GM19193 (cell line): ENCODE measurements around the gene GIMAP4.

ENCODE experiments used
- POLR2A ChIP-seq: IDR thresholded peaks from 4 replicates; pipeline ENCODE4 v1.6.1; 2011; ENCODE audit not compliant: insufficient read depth, insufficient read length; ENCODE audit errors: extremely low read depth

The GIMAP4 gene

DNA sequence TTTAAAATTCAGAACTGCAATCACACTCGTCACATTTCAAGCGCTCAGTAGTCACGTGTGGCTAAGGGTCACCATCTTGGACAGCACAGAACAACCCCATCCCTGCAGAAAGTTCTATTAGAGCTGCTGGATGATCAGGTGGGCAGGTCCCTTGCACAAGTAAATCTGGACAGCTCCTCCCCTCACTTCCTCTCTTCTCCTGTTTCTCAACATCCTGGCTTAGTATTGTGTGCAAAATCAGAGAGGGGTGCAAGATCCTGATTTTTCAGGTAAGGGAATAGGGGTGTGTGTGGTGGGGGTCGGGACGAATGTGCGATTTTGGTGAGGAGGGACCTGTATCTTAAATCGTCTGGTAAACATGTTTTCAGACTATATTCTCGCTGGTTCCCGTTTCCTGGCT is at the start of gene GIMAP4:
Gene GIMAP4, plus strand, starts transcription at position 222 of the 400 bp plus-strand sequence. CDS start 2,512 bp downstream, outside the sequence.
- no peak for TF ChIP-seq POLR2A

DNA sequence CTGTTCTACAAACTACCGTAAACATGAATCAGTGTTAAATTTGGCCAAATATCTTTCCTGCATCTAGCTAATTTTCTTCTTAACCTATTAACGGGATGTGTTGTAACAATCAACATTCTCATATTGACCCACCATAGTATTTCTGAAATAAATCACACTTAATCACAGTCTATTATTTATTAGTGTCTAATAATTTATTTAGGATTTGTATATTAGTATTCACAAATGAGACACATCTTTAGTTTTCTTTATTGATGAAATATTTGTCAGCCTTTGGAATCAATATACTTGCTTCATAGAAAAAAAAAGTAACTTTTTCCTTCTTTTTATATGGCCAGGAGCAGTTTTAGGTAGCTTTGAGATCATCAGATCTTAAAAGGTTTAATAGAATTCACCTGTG is 47.9 kb upstream of the GIMAP4 start:
- no peak for TF ChIP-seq POLR2A

DNA sequence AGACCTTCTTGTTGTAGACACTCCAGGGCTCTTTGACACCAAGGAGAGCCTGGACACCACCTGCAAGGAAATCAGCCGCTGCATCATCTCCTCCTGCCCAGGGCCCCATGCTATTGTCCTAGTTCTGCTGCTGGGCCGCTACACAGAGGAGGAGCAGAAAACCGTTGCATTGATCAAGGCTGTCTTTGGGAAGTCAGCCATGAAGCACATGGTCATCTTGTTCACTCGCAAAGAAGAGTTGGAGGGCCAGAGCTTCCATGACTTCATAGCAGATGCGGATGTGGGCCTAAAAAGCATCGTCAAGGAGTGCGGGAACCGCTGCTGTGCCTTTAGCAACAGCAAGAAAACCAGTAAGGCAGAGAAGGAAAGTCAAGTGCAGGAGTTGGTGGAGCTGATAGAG is 47.0 kb upstream of the GIMAP4 start:
- no peak for TF ChIP-seq POLR2A

DNA sequence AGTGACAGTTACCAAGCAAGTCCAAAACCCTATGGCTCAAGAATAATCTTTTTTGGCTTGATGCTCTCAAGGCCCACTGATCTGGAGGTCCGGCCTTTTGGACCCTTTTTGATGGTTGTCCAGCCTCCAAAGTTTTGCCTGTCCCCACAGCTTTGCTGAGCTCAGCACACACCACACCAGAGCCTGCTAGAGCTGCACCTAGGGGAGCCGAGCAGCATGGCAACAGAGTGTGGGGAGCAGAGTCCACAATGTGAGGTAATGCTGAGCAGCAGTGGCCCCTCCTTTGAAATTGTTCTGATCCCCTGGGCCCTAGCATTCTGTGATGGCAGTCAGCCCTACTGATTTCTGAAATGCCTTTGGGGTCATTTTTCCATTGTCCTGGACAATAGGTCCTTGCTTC is 43.2 kb upstream of the GIMAP4 start:
- no peak for TF ChIP-seq POLR2A

DNA sequence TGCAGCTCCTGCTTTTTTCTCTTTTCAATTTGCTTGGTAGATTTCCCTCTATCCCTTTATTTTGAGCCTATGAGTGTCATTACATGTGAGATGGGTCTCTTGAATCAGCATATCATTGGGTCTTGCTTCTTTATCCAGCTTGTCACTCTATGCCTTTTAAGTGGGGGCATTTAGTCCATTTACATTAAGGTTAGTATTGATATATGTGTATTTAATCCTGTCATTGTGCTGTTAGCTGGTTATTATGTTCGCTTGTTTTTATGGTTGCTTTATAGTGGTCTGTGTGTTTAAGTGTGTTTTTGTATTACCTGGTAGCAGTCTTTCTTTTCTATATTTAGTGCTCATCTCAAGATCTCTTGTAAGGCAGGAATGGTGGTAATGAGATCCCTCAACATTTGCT is 35.5 kb upstream of the GIMAP4 start:
- TF ChIP-seq POLR2A: no peak

DNA sequence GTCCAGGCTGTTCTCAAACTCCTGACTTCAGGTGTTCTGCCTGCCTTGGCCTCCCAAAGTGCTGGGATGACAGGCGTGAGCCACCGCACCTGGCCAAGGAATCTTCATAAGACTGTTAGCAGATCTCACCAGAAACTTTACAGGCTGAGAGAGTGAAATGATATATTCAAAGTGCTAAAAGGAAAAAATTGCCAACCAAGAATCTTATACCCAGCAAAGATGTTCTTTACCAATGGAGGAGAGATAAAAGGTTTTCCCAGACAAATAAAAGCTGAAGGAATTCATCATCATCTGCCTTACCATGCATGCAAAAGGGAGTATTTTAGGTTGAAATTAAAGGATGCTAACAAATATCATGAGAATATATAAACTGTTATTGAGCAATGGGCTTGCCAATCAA is 28.9 kb upstream of the GIMAP4 start:
- TF ChIP-seq POLR2A: no peak

DNA sequence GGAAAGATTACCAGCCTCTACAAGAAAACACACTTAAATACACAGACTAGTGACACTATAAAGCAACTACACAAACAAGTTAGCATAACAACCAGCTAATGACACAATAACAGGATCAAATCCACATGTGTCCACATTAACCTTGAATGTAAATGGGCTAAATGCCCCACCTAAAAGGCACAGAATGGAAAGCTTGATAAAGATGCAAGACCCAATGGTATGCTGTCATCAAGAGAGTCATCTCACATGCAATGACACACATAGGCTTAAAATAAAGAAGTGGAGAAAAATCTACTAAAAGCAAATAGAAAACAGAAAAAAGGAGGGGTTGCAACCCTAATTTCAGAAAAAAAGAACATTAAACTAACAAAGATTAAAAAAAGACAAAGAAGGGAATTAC is 14.0 kb upstream of the GIMAP4 start:
- TF ChIP-seq POLR2A: no peak

DNA sequence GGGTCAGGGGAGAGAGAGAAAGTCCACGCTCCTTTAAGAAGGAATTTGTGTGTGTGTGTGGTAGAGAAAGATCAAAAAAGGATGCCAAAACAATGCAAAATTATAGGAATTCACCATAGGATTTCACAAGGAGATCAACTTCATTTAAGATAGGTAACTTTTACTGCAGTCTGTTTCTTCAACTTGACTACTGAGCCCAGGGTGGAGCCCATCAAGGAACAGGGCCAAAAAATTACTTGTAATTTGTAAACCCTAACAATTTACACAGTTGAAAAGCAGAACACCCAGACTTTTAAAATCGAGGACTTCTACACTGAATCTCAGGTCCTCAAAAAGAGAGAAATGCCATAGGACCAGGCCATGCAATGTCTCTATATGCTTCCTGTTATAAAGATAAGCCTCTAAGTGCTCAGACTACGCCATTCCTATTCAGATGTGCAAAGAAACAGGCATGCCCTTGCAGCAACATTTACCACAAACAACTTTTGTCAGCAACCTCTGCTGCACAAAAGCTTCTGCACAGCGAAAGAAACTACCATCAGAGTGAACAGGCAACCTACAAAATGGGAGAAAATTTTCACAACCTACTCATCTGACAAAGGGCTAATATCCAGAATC is 10.6 kb upstream of the GIMAP4 start:
- TF ChIP-seq POLR2A: no peak

DNA sequence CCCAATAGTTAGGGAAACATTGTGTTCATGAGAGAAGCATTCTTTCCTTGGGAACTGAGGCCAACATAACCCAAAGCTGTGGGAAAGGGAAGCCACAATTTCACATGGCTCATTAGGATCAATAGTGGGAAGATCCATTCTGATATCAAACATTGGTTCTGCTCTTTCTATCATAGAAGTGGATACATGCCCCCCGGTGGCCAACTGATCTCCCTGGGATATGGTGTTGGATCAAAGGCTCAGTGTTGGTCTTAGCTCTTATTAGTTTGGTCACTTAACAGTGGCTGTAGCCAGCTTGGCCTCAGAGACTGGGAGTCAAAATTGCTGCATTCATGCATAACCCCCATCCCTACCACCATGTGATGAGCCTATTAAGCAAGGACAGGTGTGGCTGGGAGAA is 6.7 kb upstream of the GIMAP4 start:
- no peak for TF ChIP-seq POLR2A

DNA sequence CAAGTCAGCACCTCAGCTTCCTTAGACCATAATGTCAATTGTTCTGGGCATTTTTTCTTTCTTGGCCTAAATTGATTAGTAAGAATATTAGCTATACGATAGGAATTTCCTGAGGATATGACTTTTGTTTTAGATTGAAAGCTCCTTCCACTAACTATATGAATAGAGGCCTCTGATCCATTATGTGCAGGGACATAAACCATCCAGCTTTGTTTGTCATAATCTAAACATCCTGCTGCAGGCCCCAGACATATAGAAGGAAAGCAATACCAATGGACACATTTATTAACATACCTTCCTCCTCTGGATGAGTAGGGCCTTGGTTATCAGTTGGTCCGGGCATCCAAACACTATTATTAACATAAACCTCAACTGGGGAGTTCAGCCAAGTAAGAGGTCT is 4.3 kb upstream of the GIMAP4 start:
- no peak for TF ChIP-seq POLR2A

DNA sequence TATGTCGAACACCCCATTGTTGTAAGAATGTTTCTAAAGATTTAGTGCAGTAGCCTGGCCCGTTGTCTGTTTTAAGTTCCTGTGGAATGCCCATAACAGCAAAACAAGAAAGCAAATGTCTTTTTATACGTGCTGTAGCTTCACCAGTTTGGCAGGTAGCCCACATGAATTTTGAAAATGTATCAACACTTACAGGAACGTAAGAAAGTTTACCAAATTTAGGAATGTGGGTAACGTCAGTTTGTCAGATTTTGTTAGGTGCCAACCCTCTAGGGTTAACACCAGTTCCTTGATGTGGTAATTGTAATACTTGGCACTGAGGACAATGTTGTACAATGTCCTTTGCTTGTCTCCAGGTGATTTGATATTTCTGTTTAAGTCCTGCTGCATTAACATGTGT is 3.2 kb upstream of the GIMAP4 start:
- TF ChIP-seq POLR2A: no peak

DNA sequence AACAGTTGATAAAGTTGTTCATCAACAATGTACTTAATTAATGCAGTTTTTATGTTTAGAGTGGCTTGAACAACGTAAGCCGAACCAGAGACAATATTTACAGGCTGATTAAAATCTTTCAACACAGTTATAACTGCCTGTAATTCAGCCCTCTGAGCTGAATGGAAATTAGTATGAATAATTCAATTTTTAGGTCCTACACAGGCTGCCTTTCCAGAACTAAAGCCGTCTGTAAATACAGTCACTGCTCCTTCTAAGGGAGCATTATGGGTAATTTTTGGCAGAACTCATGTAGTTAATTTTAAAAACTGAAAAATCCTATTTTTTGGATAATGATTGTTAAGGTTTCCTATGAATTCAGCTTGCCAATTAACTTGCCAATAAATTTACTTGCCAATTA is 2.6 kb upstream of the GIMAP4 start:
- no peak for TF ChIP-seq POLR2A

DNA sequence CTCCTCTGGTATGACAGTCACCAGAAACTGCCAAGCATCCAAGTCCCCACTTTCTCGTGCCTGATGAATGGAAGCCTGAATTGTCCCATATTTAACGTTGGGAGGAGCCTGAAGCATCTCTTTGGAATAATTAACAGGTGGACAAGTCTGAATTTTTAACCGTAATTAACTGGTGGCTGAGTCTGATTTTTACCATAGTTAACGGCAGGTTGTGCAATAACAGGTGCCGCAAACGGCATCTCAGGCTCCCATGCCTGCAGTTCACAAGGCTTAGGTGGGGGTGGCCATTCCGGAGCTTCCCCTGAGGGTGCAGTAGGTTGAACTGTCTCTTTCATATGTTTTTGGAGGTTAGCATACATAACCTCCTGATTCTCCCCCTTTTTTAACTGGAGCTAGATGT is 2.0 kb upstream of the GIMAP4 start:
- no peak for TF ChIP-seq POLR2A

DNA sequence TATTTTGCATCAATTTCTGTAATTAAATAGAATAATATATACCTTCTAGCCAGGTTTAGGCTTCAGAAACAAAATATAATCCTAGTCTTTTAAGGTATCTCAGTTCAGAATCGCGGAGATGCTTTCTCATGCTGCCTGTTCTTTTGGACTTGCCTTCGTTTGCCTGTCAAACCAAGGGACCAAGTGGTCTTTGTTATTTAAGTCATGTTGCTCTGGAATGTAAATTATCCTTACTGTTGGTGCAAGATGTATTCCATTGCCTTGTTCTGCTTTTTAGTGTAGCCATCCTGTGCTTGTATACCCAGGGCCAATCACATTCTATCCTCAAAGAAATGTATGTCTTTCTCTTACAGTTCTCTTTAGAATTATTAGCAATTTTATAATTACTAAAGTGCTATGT is 1.1 kb upstream of the GIMAP4 start:
- TF ChIP-seq POLR2A: no peak

DNA sequence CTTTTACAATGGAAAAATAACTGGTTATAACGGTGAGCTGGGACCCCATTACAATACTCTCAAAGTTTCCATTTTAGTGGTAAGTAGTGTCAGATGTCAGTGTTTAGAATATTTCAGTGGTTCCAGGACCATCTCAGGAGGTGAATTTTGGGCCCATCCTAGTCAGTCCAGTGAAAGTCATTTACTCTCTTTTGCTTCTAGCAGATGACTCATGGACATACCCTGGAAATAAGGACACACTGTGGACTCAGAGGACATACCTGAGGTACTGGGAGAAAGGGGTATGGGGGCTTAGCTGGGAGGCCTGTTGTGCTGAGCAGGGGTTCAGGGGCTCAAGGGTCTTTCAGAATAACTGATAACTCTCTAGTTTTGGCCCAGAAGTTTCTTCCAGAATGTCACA is 618 bp upstream of the GIMAP4 start:
- no peak for TF ChIP-seq POLR2A

DNA sequence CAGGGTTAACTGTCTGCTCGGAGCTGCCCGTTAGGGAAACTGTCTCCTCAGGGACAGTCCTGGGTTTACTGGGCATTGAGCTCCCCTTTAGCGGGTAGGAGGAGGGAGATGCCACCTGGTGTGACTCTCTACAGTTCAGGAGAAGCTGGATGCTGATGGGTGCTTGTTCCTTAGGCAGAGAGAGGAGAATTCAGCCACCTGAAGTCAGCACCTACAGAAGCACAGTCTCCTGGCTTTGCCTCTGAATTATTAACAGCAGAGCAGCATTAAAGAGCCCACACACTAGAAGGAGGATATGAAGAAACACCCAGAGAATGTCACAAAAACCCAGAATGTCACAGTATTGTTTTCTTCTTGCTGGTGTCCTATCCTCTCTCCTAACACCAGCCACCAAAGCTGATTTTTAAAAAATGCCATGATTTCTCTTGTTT is 696 bp downstream of the GIMAP4 start:
- TF ChIP-seq POLR2A: no peak

DNA sequence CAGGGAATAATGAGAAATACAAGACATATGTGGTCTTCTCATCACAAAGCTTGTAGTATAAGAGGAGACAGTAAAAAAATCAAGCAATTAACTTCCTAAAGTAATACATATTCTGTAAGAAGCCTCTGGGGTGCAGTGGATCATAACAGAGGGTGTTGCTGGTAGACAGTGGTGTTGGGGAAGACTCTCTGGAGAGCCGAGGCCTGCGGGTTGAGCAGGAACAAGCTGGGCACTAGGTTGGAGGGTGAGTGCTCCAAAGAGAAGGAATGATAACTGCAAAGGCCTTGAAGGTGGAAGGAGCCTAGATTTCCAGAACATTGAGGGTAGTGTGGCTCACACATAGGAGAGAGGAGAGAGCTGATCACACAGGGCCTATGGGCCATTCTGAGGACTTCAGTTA is 1.5 kb downstream of the GIMAP4 start:
- TF ChIP-seq POLR2A: no peak
